ENCODE data around the gene IL23R.

Gene IL23R

GRCh38 chr1:67165468-67166041, 699 bp upstream of the IL23R start:
- DNase-seq (ENCODE audit: low read depth), result no peak
- TF ChIP-seq CTCF (IDR thresholded peaks at IDR 0.05; ENCODE audit: low read length, missing control alignments), result no peak
- H3K4me3 ChIP-seq (replicated peaks; ENCODE audit: low read depth, low read length), result no peak overlapping the region

GRCh38 chr1:67169496-67169895, 3.2 kb downstream of the IL23R start:
- no peak for TF ChIP-seq CTCF (IDR thresholded peaks at IDR 0.05; ENCODE audit: low read length, missing control alignments)
- no peak for DNase-seq (ENCODE audit: low read depth)
- H3K4me3 ChIP-seq (replicated peaks; ENCODE audit: low read depth, low read length), result no peak overlapping the region

- TF ChIP-seq CTCF (IDR thresholded peaks at IDR 0.05; ENCODE audit: low read length, missing control alignments), result no peak
- DNase-seq (ENCODE audit: low read depth), result no peak
- H3K4me3 ChIP-seq (replicated peaks; ENCODE audit: low read depth, low read length), result no peak overlapping the region
Observed at GRCh38 chr1:67169932-67170331, 3.7 kb downstream of the IL23R start.

- no peak overlapping the region for H3K4me3 ChIP-seq (replicated peaks; ENCODE audit: low read depth, low read length)
- TF ChIP-seq CTCF (IDR thresholded peaks at IDR 0.05; ENCODE audit: low read length, missing control alignments), result no peak
- no peak for DNase-seq (ENCODE audit: low read depth)
Observed at GRCh38 chr1:67170751-67171573, 4.7 kb downstream of the IL23R start.

GRCh38 chr1:67171574-67171955, 5.3 kb downstream of the IL23R start:
- DNase-seq (ENCODE audit: low read depth), result no peak
- no peak for TF ChIP-seq CTCF (IDR thresholded peaks at IDR 0.05; ENCODE audit: low read length, missing control alignments)
- no peak overlapping the region for H3K4me3 ChIP-seq (replicated peaks; ENCODE audit: low read depth, low read length)

GRCh38 chr1:67171978-67172377, 5.7 kb downstream of the IL23R start:
- no peak for DNase-seq (ENCODE audit: low read depth)

More at GRCh38 chr1:67171978-67172377, 5.7 kb downstream of the IL23R start:
- TF ChIP-seq CTCF (IDR thresholded peaks at IDR 0.05; ENCODE audit: low read length, missing control alignments), result no peak
- H3K4me3 ChIP-seq (replicated peaks; ENCODE audit: low read depth, low read length), result no peak overlapping the region

All from fibroblast of pulmonary artery (primary cell).